ENCODE measurements around the gene HAGHL.
"Not testable (repeated sequence)": the region's sequence is repeated elsewhere in the genome, so short reads cannot be mapped to it uniquely, and the experiment has no call there.

HAGHL gene

GRCh38 chr16:736936-737481 lies 10.1 kb downstream of the HAGHL start:
- Histone ChIP-seq H3K36me3 (ENCODE audit: control insufficient read depth, insufficient read depth, low read length) (no peaks in the 10 kb centered on the region), H3K27ac (ENCODE audit: insufficient read depth, low read depth, low read length, poor library complexity, severe bottlenecking) (no peak overlapping the region), H3K27me3 (ENCODE audit: control insufficient read depth, insufficient read depth, low read length, poor library complexity, severe bottlenecking) (no peaks in the 10 kb centered on the region), H3K9me3 (ENCODE audit: control insufficient read depth, low read length) (no peaks in the 10 kb centered on the region), H3K4me3 (ENCODE audit: insufficient read depth, low read depth, low read length) (no peak overlapping the region), H3K4me1 (ENCODE audit: control insufficient read depth, insufficient read depth, low read length) (peaks cover 7% of the 10 kb centered on the region)
- WGBS, 2 experiments: 95 to 97% methylated on average over 29 of the region's 29 CpGs

- no peaks in the 10 kb centered on the region for H3K36me3 ChIP-seq (ENCODE audit: control insufficient read depth, insufficient read depth, low read length)
- no peaks in the 10 kb centered on the region for H3K9me3 ChIP-seq (ENCODE audit: control insufficient read depth, low read length)
- no peaks in the 10 kb centered on the region for H3K27me3 ChIP-seq (ENCODE audit: control insufficient read depth, insufficient read depth, low read length, poor library complexity, severe bottlenecking)
- peak overlapping the region; percentile 94 for H3K4me3 ChIP-seq (ENCODE audit: insufficient read depth, low read depth, low read length)
- 59% methylated on average over 38 of the region's 38 CpGs for WGBS, 2 experiments
- H3K27ac ChIP-seq (ENCODE audit: insufficient read depth, low read depth, low read length, poor library complexity, severe bottlenecking): no peak overlapping the region
- H3K4me1 ChIP-seq (ENCODE audit: control insufficient read depth, insufficient read depth, low read length): peaks cover 7% of the 10 kb centered on the region
Observed at GRCh38 chr16:739560-740458, 12.9 kb downstream of the HAGHL start.

GRCh38 chr16:740459-740763 lies 13.5 kb downstream of the HAGHL start:
- WGBS, 2 experiments: 1 to 2% methylated on average over 22 of the region's 22 CpGs
- Histone ChIP-seq H3K4me1 (ENCODE audit: control insufficient read depth, insufficient read depth, low read length) (peaks cover 7% of the 10 kb centered on the region), H3K27me3 (ENCODE audit: control insufficient read depth, insufficient read depth, low read length, poor library complexity, severe bottlenecking) (no peaks in the 10 kb centered on the region), H3K27ac (ENCODE audit: insufficient read depth, low read depth, low read length, poor library complexity, severe bottlenecking) (no peak overlapping the region), H3K36me3 (ENCODE audit: control insufficient read depth, insufficient read depth, low read length) (no peaks in the 10 kb centered on the region), H3K4me3 (ENCODE audit: insufficient read depth, low read depth, low read length) (peak overlapping the region; percentile 94), H3K9me3 (ENCODE audit: control insufficient read depth, low read length) (no peaks in the 10 kb centered on the region)

GRCh38 chr16:740764-741505 lies 14.0 kb downstream of the HAGHL start, which contains the start of gene CIAO3:
TSS of gene CIAO3 (minus strand) at chr16:740997. CDS start at chr16:740985, 12 bp downstream.
- peak within 1 kb of the TSS; percentile 94 for H3K4me3 ChIP-seq (ENCODE audit: insufficient read depth, low read depth, low read length)
- 0 to 1% methylated on average over 79 of the region's 79 CpGs for WGBS, 2 experiments
- no peak within 1 kb of the TSS for H3K27ac ChIP-seq (ENCODE audit: insufficient read depth, low read depth, low read length, poor library complexity, severe bottlenecking)
- no peaks in the 10 kb centered on the region for H3K9me3 ChIP-seq (ENCODE audit: control insufficient read depth, low read length)
- H3K36me3 ChIP-seq (ENCODE audit: control insufficient read depth, insufficient read depth, low read length): no peaks in the 10 kb centered on the region
- no peaks in the 10 kb centered on the region for H3K27me3 ChIP-seq (ENCODE audit: control insufficient read depth, insufficient read depth, low read length, poor library complexity, severe bottlenecking)
- H3K4me1 ChIP-seq (ENCODE audit: control insufficient read depth, insufficient read depth, low read length): peaks cover 7% of the 10 kb centered on the region

GRCh38 chr16:741986-742629 lies 15.2 kb downstream of the HAGHL start:
- Histone ChIP-seq H3K36me3 (ENCODE audit: control insufficient read depth, insufficient read depth, low read length) (no peaks in the 10 kb centered on the region), H3K4me1 (ENCODE audit: control insufficient read depth, insufficient read depth, low read length) (peaks cover 7% of the 10 kb centered on the region), H3K27ac (ENCODE audit: insufficient read depth, low read depth, low read length, poor library complexity, severe bottlenecking) (no peak overlapping the region), H3K9me3 (ENCODE audit: control insufficient read depth, low read length) (no peaks in the 10 kb centered on the region), H3K27me3 (ENCODE audit: control insufficient read depth, insufficient read depth, low read length, poor library complexity, severe bottlenecking) (no peaks in the 10 kb centered on the region), H3K4me3 (ENCODE audit: insufficient read depth, low read depth, low read length) (no peak overlapping the region)
- WGBS, 2 experiments: 93 to 95% methylated on average over 15 of the region's 15 CpGs

GRCh38 chr16:742894-743293 lies 16.0 kb downstream of the HAGHL start:
- not testable (repeated sequence) for H3K27ac ChIP-seq (ENCODE audit: insufficient read depth, low read depth, low read length, poor library complexity, severe bottlenecking); H3K27me3 ChIP-seq (ENCODE audit: control insufficient read depth, insufficient read depth, low read length, poor library complexity, severe bottlenecking); H3K4me3 ChIP-seq (ENCODE audit: insufficient read depth, low read depth, low read length); H3K9me3 ChIP-seq (ENCODE audit: control insufficient read depth, low read length); H3K4me1 ChIP-seq (ENCODE audit: control insufficient read depth, insufficient read depth, low read length); H3K36me3 ChIP-seq (ENCODE audit: control insufficient read depth, insufficient read depth, low read length)
- 91% methylated on average over 14 of the region's 14 CpGs for WGBS, 2 experiments

- 90 to 92% methylated on average over 21 of the region's 21 CpGs for WGBS, 2 experiments
- H3K27ac ChIP-seq (ENCODE audit: insufficient read depth, low read depth, low read length, poor library complexity, severe bottlenecking): no peak overlapping the region
- no peaks in the 10 kb centered on the region for H3K36me3 ChIP-seq (ENCODE audit: control insufficient read depth, insufficient read depth, low read length)
- H3K4me1 ChIP-seq (ENCODE audit: control insufficient read depth, insufficient read depth, low read length): peaks cover 7% of the 10 kb centered on the region
- no peak overlapping the region for H3K4me3 ChIP-seq (ENCODE audit: insufficient read depth, low read depth, low read length)
- no peaks in the 10 kb centered on the region for H3K9me3 ChIP-seq (ENCODE audit: control insufficient read depth, low read length)
- H3K27me3 ChIP-seq (ENCODE audit: control insufficient read depth, insufficient read depth, low read length, poor library complexity, severe bottlenecking): no peaks in the 10 kb centered on the region
Observed at GRCh38 chr16:743794-744500, 17.0 kb downstream of the HAGHL start.

GRCh38 chr16:745739-746138 lies 18.8 kb downstream of the HAGHL start:
- no peaks in the 10 kb centered on the region for H3K9me3 ChIP-seq (ENCODE audit: control insufficient read depth, low read length)
- no peaks in the 10 kb centered on the region for H3K36me3 ChIP-seq (ENCODE audit: control insufficient read depth, insufficient read depth, low read length)
- 2 to 4% methylated on average over 14 of the region's 14 CpGs for WGBS, 2 experiments
- no peak overlapping the region for H3K27ac ChIP-seq (ENCODE audit: insufficient read depth, low read depth, low read length, poor library complexity, severe bottlenecking)
- H3K4me3 ChIP-seq (ENCODE audit: insufficient read depth, low read depth, low read length): no peak overlapping the region
- H3K27me3 ChIP-seq (ENCODE audit: control insufficient read depth, insufficient read depth, low read length, poor library complexity, severe bottlenecking): no peaks in the 10 kb centered on the region
- H3K4me1 ChIP-seq (ENCODE audit: control insufficient read depth, insufficient read depth, low read length): no peaks in the 10 kb centered on the region

- no peaks in the 10 kb centered on the region for H3K9me3 ChIP-seq (ENCODE audit: control insufficient read depth, low read length)
- WGBS, 2 experiments: 88% methylated on average over 13 of the region's 13 CpGs
- peaks cover 4% of the 10 kb centered on the region for H3K4me1 ChIP-seq (ENCODE audit: control insufficient read depth, insufficient read depth, low read length)
- H3K27me3 ChIP-seq (ENCODE audit: control insufficient read depth, insufficient read depth, low read length, poor library complexity, severe bottlenecking): no peaks in the 10 kb centered on the region
- no peak overlapping the region for H3K27ac ChIP-seq (ENCODE audit: insufficient read depth, low read depth, low read length, poor library complexity, severe bottlenecking)
- no peak overlapping the region for H3K4me3 ChIP-seq (ENCODE audit: insufficient read depth, low read depth, low read length)
- H3K36me3 ChIP-seq (ENCODE audit: control insufficient read depth, insufficient read depth, low read length): no peaks in the 10 kb centered on the region
Observed at GRCh38 chr16:746637-747036, 19.7 kb downstream of the HAGHL start.
